SK-N-SH (cell line): ENCODE data around the gene CREB3. TPM values are rescaled to one million over a fixed set of nuclear protein-coding genes. Genes with fewer than 3 reads are reported as not detected.
A peak's percentile ranks its signal among the peaks of the same experiment; 100 is the strongest.

Experiments used
- CTCF ChIA-PET: fragments of 300-600, 350-600 bp; formaldehyde crosslinking; extraction: SDS; loops from one replicate; lab custom pipeline; 2021; lab: Yijun Ruan, JAX
- POLR2A ChIA-PET: fragments of 350-600 bp; sonication (Branson Sonifier 250); formaldehyde crosslinking; extraction: SDS; loops from one replicate; lab custom pipeline; 2020; ENCODE audit warnings: antibody characterized with exemption, inconsistent platforms; lab: Yijun Ruan, JAX
- DNase-seq: peaks from one replicate; pipeline ENCODE4 v3.0.0; 2012
- H2AFZ ChIP-seq: fragments of 200-600 bp; sonication (generic); 2 replicates; pipeline ENCODE4 v1.8.1; 2016; ENCODE audit warnings: antibody characterized with exemption, mild to moderate bottlenecking, low read depth
- H3F3A ChIP-seq: fragments of 200-600 bp; sonication (generic); replicated peaks from 2 replicates; pipeline ENCODE3; 2016; ENCODE audit warnings: antibody characterized with exemption, mild to moderate bottlenecking; ENCODE audit not compliant: insufficient read depth
- H3K27ac ChIP-seq, 2 experiments: fragments of 200-500 bp in 1 of 2; fragments of 200-600 bp in 1 of 2; sonication (Bioruptor generic) in 1 of 2; sonication (generic), shearing (Covaris generic) in 1 of 2; 2 replicates each; pipeline versions ENCODE4 v1.5.1 to v1.6.1; 2014 to 2016; ENCODE audit warnings: low read depth in 2 of 2, inconsistent platforms in 1 of 2, low read length in 1 of 2, mild to moderate bottlenecking in 1 of 2, mixed read lengths in 1 of 2
- H3K27me3 ChIP-seq: fragments of 200-600 bp; sonication (generic), shearing (Covaris generic); 2 replicates; pipeline ENCODE4 v1.6.1; 2016; ENCODE audit warnings: mixed run types; ENCODE audit not compliant: insufficient read depth
- H3K36me3 ChIP-seq, 2 experiments: fragments of 200-500 bp in 1 of 2; fragments of 200-600 bp in 1 of 2; sonication (Bioruptor generic) in 1 of 2; sonication (generic) in 1 of 2; replicated peaks in 1 of 2; 2 replicates each; pipeline versions ENCODE3 to v1.5.1; 2014 to 2016; ENCODE audit warnings: low read length in 1 of 2, mild to moderate bottlenecking in 1 of 2; ENCODE audit not compliant: insufficient read depth in 2 of 2, control insufficient read depth in 1 of 2
- H3K4me1 ChIP-seq, 2 experiments: fragments of 200-500 bp in 1 of 2; fragments of 200-600 bp in 1 of 2; sonication (Bioruptor generic) in 1 of 2; sonication (generic), shearing (Covaris generic) in 1 of 2; 2 replicates each; pipeline versions ENCODE4 v1.5.1 to v1.6.1; 2014 to 2016; ENCODE audit warnings: low read depth in 1 of 2, low read length in 1 of 2, mixed run types in 1 of 2; ENCODE audit not compliant: insufficient read depth in 2 of 2, control insufficient read depth in 1 of 2
- H3K4me2 ChIP-seq: fragments of 200-600 bp; sonication (generic), shearing (Covaris generic); 2 replicates; pipeline ENCODE4 v1.6.1; 2017; ENCODE audit warnings: mixed run types
- H3K4me3 ChIP-seq, 2 experiments: fragments of 200-500 bp in 1 of 2; fragments of 200-600 bp in 1 of 2; sonication (Bioruptor generic) in 1 of 2; sonication (generic), shearing (Covaris generic) in 1 of 2; 2 replicates each; pipeline versions ENCODE4 v1.5.1 to v1.8.1; 2014 to 2016; ENCODE audit warnings: low read depth in 2 of 2, inconsistent platforms in 1 of 2, low read length in 1 of 2, mild to moderate bottlenecking in 1 of 2, mixed read lengths in 1 of 2, moderate library complexity in 1 of 2
- H3K79me2 ChIP-seq: fragments of 200-600 bp; sonication (generic); 2 replicates; pipeline ENCODE4 v1.8.1; 2017; ENCODE audit warnings: mild to moderate bottlenecking; ENCODE audit not compliant: insufficient read depth
- H3K9ac ChIP-seq: fragments of 200-600 bp; sonication (generic); 2 replicates; pipeline ENCODE4 v1.6.1; 2017; ENCODE audit warnings: mixed run types
- H3K9me2 ChIP-seq: fragments of 200-600 bp; sonication (generic); 2 replicates; pipeline ENCODE4 v1.6.1; 2017; ENCODE audit warnings: mixed run types
- H3K9me3 ChIP-seq: fragments of 200-600 bp; sonication (generic); 2 replicates; pipeline ENCODE4 v1.6.1; 2017; ENCODE audit warnings: mixed run types, mild to moderate bottlenecking, moderate library complexity
- H4K20me1 ChIP-seq: fragments of 200-600 bp; sonication (generic); 2 replicates; pipeline ENCODE4 v1.6.1; 2017; ENCODE audit warnings: mild to moderate bottlenecking, mixed run types; ENCODE audit not compliant: insufficient read depth
- CHD2 ChIP-seq: fragments of 150-350 bp; IDR thresholded peaks from 2 replicates; pipeline ENCODE4 v1.6.1; 2018; ENCODE audit warnings: low read length; ENCODE audit not compliant: partially characterized antibody
- CTCF ChIP-seq: fragments of 200-600 bp; sonication (generic); IDR thresholded peaks from 2 replicates; pipeline ENCODE4 v1.6.1; 2017; ENCODE audit warnings: antibody characterized with exemption, mild to moderate bottlenecking, moderate library complexity
- EP300 ChIP-seq, 2 experiments: IDR thresholded peaks; 2 replicates each; pipeline versions ENCODE4 v1.4.0 to v1.6.1; 2012; ENCODE audit warnings: borderline replicate concordance in 1 of 2, low read depth in 1 of 2, low read length in 1 of 2
- EZH2phosphoT487 ChIP-seq: fragments of 200-600 bp; sonication (generic); IDR thresholded peaks from 2 replicates; pipeline ENCODE4 v1.6.1; 2017; ENCODE audit warnings: low read depth, mixed run types, mild to moderate bottlenecking, antibody characterized with exemption, moderate library complexity, borderline replicate concordance
- FOSL2 ChIP-seq: IDR thresholded peaks from 2 replicates; pipeline ENCODE4 v1.4.0; 2012; ENCODE audit warnings: low read depth, mild to moderate bottlenecking, moderate library complexity, borderline replicate concordance
- FOXJ3 ChIP-seq: sonication (generic); formaldehyde crosslinking; IDR thresholded peaks from 2 replicates; pipeline ENCODE4 v1.5.1; 2020; ENCODE audit warnings: mild to moderate bottlenecking, missing genetic modification reagents
- MXI1 ChIP-seq: IDR thresholded peaks from 2 replicates; pipeline ENCODE4 v1.6.1; 2012; ENCODE audit warnings: mild to moderate bottlenecking, low read depth, low read length, improper control_type of control experiment
- NRF1 ChIP-seq: IDR thresholded peaks from 2 replicates; pipeline ENCODE4 v1.6.1; 2012; ENCODE audit warnings: low read depth, mild to moderate bottlenecking, low read length
- RFX5 ChIP-seq: IDR thresholded peaks from 2 replicates; pipeline ENCODE4 v1.6.1; 2012; ENCODE audit warnings: mild to moderate bottlenecking, improper control_type of control experiment, low read length
- SIN3A ChIP-seq: IDR thresholded peaks from 2 replicates; pipeline ENCODE4 v1.6.1; 2012; ENCODE audit warnings: low read depth, mild to moderate bottlenecking, low read length, moderate library complexity, borderline replicate concordance
- TEAD4 ChIP-seq: IDR thresholded peaks from 2 replicates; pipeline ENCODE4 v1.4.0; 2012; ENCODE audit warnings: mild to moderate bottlenecking, borderline replicate concordance; ENCODE audit not compliant: insufficient read depth
- USF1 ChIP-seq: IDR thresholded peaks from 2 replicates; pipeline ENCODE4 v1.4.0; 2012; ENCODE audit warnings: low read depth, borderline replicate concordance
- YY1 ChIP-seq: IDR thresholded peaks from 2 replicates; pipeline ENCODE4 v1.4.0; 2012; ENCODE audit warnings: low read depth, mild to moderate bottlenecking
- WGBS: methylation state at CpG from one replicate; pipeline ENCODE4 v1.1.6; 2017; ENCODE audit warnings: low lambda C conversion rate; 5-methylcytosine and 5-hydroxymethylcytosine counted together
- polyA plus RNA-seq, 3 experiments: library from polyadenylated mRNA; depleted of rRNA; stranded (reverse); fragments of >200 nt; gene quantifications; 2 replicates each; pipeline ENCODE4 v1.2.3, GENCODE V29; 2012

The CREB3 gene
- polyA plus RNA-seq, 1 of the 3 experiments (the other 2 are of a cell fraction): 38.6 TPM

GRCh38 chr9:35731415-35732184 lies 866 bp upstream of the CREB3 start:
- WGBS: under 1% methylated on average over 26 of the region's 47 CpGs
- Histone ChIP-seq H3K27me3 (no peaks in the 10 kb centered on the region), H3K79me2 (peaks cover 81% of the 10 kb centered on the region), H3K9ac (peak overlapping the region; percentile 94), H3K4me3 (peak overlapping the region; percentile 89 to 96), H2AFZ (no peak overlapping the region), H3K36me3 (peaks cover 19 to 28% of the 10 kb centered on the region in 2 experiments), H3K4me2 (peak overlapping the region; percentile 91), H3K4me1 (peaks cover 38 to 48% of the 10 kb centered on the region in 2 experiments), H3F3A (peaks cover 63% of the 10 kb centered on the region), H3K9me3 (no peaks in the 10 kb centered on the region), H3K27ac (peak overlapping the region; percentile 88 to 94), H4K20me1 (peaks cover 21% of the 10 kb centered on the region), H3K9me2 (no peaks in the 10 kb centered on the region)
- TF ChIP-seq MXI1 (peak; percentile 47), USF1 (no peak), NRF1 (no peak)
- CTCF ChIA-PET: interaction anchor here (0.8 to 9.7 kb wide), 22 partner anchors 10 to 193 kb away, joined by 3 to 103 read pairs (median 4); partner anchors contain the start of genes ARHGEF39, CCDC107, GBA2 and HINT2
- POLR2A ChIA-PET: interaction anchor here (0.8 to 3.1 kb wide), 12 partner anchors 12 to 73 kb away, joined by 3 to 28 read pairs (median 7); partner anchors contain the start of genes ARHGEF39, CCDC107, GBA2 and RGP1
- no peak for DNase-seq

GRCh38 chr9:35732800-35733541 lies 505 bp downstream of the CREB3 start:
- Histone ChIP-seq H4K20me1 (peaks cover 14% of the 10 kb centered on the region), H3K4me3 (peak overlapping the region; percentile 89 to 96), H3K9ac (peak overlapping the region; percentile 94), H2AFZ (0 out of 2 replicates have a peak overlapping the region, but pooled peaks have one; percentile 27), H3K4me1 (peaks cover 27 to 42% of the 10 kb centered on the region in 2 experiments), H3K4me2 (peak overlapping the region; percentile 84), H3F3A (peaks cover 66% of the 10 kb centered on the region), H3K9me2 (no peaks in the 10 kb centered on the region), H3K27ac (peak overlapping the region; percentile 88 to 94), H3K79me2 (peaks cover 67% of the 10 kb centered on the region), H3K9me3 (no peaks in the 10 kb centered on the region), H3K36me3 (peaks cover 33 to 42% of the 10 kb centered on the region in 2 experiments), H3K27me3 (no peaks in the 10 kb centered on the region)
- CTCF ChIA-PET: interaction anchor here (0.7 to 9.7 kb wide), 19 partner anchors 9 to 149 kb away, joined by 3 to 103 read pairs (median 7); partner anchors contain the start of genes ARHGEF39, CCDC107, GBA2 and RGP1
- 0% methylated on average over 14 of the region's 14 CpGs for WGBS
- no peak for TF ChIP-seq EZH2phosphoT487
- TF ChIP-seq FOXJ3 (CRISPR knock-in tag): no peak
- TF ChIP-seq YY1: no peak
- no peak for TF ChIP-seq TEAD4
- peak; percentile 57; the same call in 1 of the 2 replicates for TF ChIP-seq SIN3A
- TF ChIP-seq RFX5: no peak
- peak; percentile 33 for TF ChIP-seq CTCF
- TF ChIP-seq CHD2: peak; percentile 6
- no peak for TF ChIP-seq FOSL2
- no peak for TF ChIP-seq NRF1
- no peak for TF ChIP-seq EP300 (IDR thresholded peaks at IDR 0.05; ENCODE audit: borderline replicate concordance in 1 of 2, low read depth in 1 of 2, low read length in 1 of 2)
- DNase-seq: peak; percentile 43
- POLR2A ChIA-PET: interaction anchor here (1.2 to 3.1 kb wide), 10 partner anchors 11 to 75 kb away, joined by 3 to 28 read pairs (median 8); partner anchors contain the start of genes ARHGEF39, CCDC107, GBA2 and RGP1
